Measurements from ENCODE around the gene GMPPB.

The GMPPB gene

GRCh38 chr3:49681232-49681522, 42.6 kb downstream of the GMPPB start:
- Histone ChIP-seq H3K79me1 (ENCODE audit: low read length) (no peaks in the 10 kb centered on the region), H2BK15ac (replicated peaks; ENCODE audit: low read depth) (no peak overlapping the region), H3K23ac (ENCODE audit: low read length) (no peak overlapping the region), H3K27me3 (ENCODE audit: insufficient read depth, low read length, poor library complexity) (no peaks in the 10 kb centered on the region), H3K56ac (ENCODE audit: low read length) (no peak overlapping the region), H2BK5ac (ENCODE audit: low read length) (no peak overlapping the region), H4K8ac (ENCODE audit: low read depth, low read length) (no peak overlapping the region), H3K27ac (ENCODE audit: low read depth, low read length) (no peak overlapping the region), H3K4me3 (ENCODE audit: low read length) (no peak overlapping the region), H2BK120ac (ENCODE audit: low read depth, low read length) (no peak overlapping the region), H3K36me3 (ENCODE audit: control insufficient read depth, insufficient read depth, low read length) (peaks cover 21% of the 10 kb centered on the region), H3K18ac (ENCODE audit: low read length) (no peak overlapping the region), H2AK5ac (ENCODE audit: low read length) (no peak overlapping the region), H4K5ac (ENCODE audit: low read length) (no peak overlapping the region), H3K4me2 (ENCODE audit: low read length) (no peak overlapping the region), H3K4ac (ENCODE audit: low read depth, low read length) (no peak overlapping the region), H3K9ac (ENCODE audit: low read length) (no peak overlapping the region), H3K4me1 (ENCODE audit: control insufficient read depth, low read depth, low read length) (no peaks in the 10 kb centered on the region), H3K79me2 (ENCODE audit: control insufficient read depth, insufficient read depth, low read length) (no peaks in the 10 kb centered on the region)
- no peak for DNase-seq
- no CpG with 5 or more reads among the region's 2 CpGs for WGBS (ENCODE audit: extremely low coverage, insufficient coverage, low lambda C conversion rate)

GRCh38 chr3:49680493-49681231, 43.1 kb downstream of the GMPPB start:
- WGBS (ENCODE audit: extremely low coverage, insufficient coverage, low lambda C conversion rate) = no CpG with 5 or more reads among the region's 7 CpGs
- no peak overlapping the region for H3K4me3 ChIP-seq (ENCODE audit: low read length)
- no peak overlapping the region for H3K18ac ChIP-seq (ENCODE audit: low read length)

GRCh38 chr3:49675912-49676311, 47.8 kb downstream of the GMPPB start:
- Histone ChIP-seq H3K4me1 (ENCODE audit: control insufficient read depth, low read depth, low read length) (peaks cover 6% of the 10 kb centered on the region), H3K56ac (ENCODE audit: low read length) (no peak overlapping the region), H2BK120ac (ENCODE audit: low read depth, low read length) (no peak overlapping the region), H3K27me3 (ENCODE audit: insufficient read depth, low read length, poor library complexity) (no peaks in the 10 kb centered on the region), H2BK15ac (replicated peaks; ENCODE audit: low read depth) (no peak overlapping the region), H3K4me2 (ENCODE audit: low read length) (no peak overlapping the region), H4K5ac (ENCODE audit: low read length) (no peak overlapping the region), H3K23ac (ENCODE audit: low read length) (no peak overlapping the region), H2BK5ac (ENCODE audit: low read length) (no peak overlapping the region), H3K27ac (ENCODE audit: low read depth, low read length) (no peak overlapping the region), H3K79me1 (ENCODE audit: low read length) (peaks cover 17% of the 10 kb centered on the region), H3K36me3 (ENCODE audit: control insufficient read depth, insufficient read depth, low read length) (peaks cover 13% of the 10 kb centered on the region), H3K79me2 (ENCODE audit: control insufficient read depth, insufficient read depth, low read length) (peaks cover 10% of the 10 kb centered on the region), H3K18ac (ENCODE audit: low read length) (no peak overlapping the region), H4K8ac (ENCODE audit: low read depth, low read length) (no peak overlapping the region), H3K9ac (ENCODE audit: low read length) (no peak overlapping the region), H2AK5ac (ENCODE audit: low read length) (no peak overlapping the region), H3K4me3 (ENCODE audit: low read length) (no peak overlapping the region), H3K4ac (ENCODE audit: low read depth, low read length) (no peak overlapping the region)
- no peak for DNase-seq
- no CpG with 5 or more reads among the region's 11 CpGs for WGBS (ENCODE audit: extremely low coverage, insufficient coverage, low lambda C conversion rate)

More at GRCh38 chr3:49680493-49681231, 43.1 kb downstream of the GMPPB start:
- Histone ChIP-seq H4K5ac (ENCODE audit: low read length) (no peak overlapping the region), H3K27ac (ENCODE audit: low read depth, low read length) (no peak overlapping the region), H3K9ac (ENCODE audit: low read length) (no peak overlapping the region), H3K27me3 (ENCODE audit: insufficient read depth, low read length, poor library complexity) (no peaks in the 10 kb centered on the region), H2BK15ac (replicated peaks; ENCODE audit: low read depth) (no peak overlapping the region), H3K56ac (ENCODE audit: low read length) (no peak overlapping the region), H3K79me1 (ENCODE audit: low read length) (peaks cover 3% of the 10 kb centered on the region), H3K23ac (ENCODE audit: low read length) (no peak overlapping the region), H3K4ac (ENCODE audit: low read depth, low read length) (no peak overlapping the region), H3K79me2 (ENCODE audit: control insufficient read depth, insufficient read depth, low read length) (no peaks in the 10 kb centered on the region), H2AK5ac (ENCODE audit: low read length) (no peak overlapping the region), H2BK5ac (ENCODE audit: low read length) (no peak overlapping the region), H3K36me3 (ENCODE audit: control insufficient read depth, insufficient read depth, low read length) (peaks cover 21% of the 10 kb centered on the region), H4K8ac (ENCODE audit: low read depth, low read length) (no peak overlapping the region), H3K4me2 (ENCODE audit: low read length) (no peak overlapping the region), H3K4me1 (ENCODE audit: control insufficient read depth, low read depth, low read length) (no peaks in the 10 kb centered on the region), H2BK120ac (ENCODE audit: low read depth, low read length) (no peak overlapping the region)
- no peak for DNase-seq

- Histone ChIP-seq H3K36me3 (ENCODE audit: control insufficient read depth, insufficient read depth, low read length) (peaks cover 8% of the 10 kb centered on the region), H3K4me1 (ENCODE audit: control insufficient read depth, low read depth, low read length) (peaks cover 6% of the 10 kb centered on the region), H3K27me3 (ENCODE audit: insufficient read depth, low read length, poor library complexity) (no peaks in the 10 kb centered on the region), H2BK5ac (ENCODE audit: low read length) (no peak overlapping the region), H3K79me2 (ENCODE audit: control insufficient read depth, insufficient read depth, low read length) (peaks cover 10% of the 10 kb centered on the region), H2BK15ac (replicated peaks; ENCODE audit: low read depth) (no peak overlapping the region), H3K79me1 (ENCODE audit: low read length) (peaks cover 17% of the 10 kb centered on the region), H3K56ac (ENCODE audit: low read length) (peak overlapping the region; percentile 98), H2BK120ac (ENCODE audit: low read depth, low read length) (no peak overlapping the region), H4K8ac (ENCODE audit: low read depth, low read length) (no peak overlapping the region), H3K9ac (ENCODE audit: low read length) (peak overlapping the region; percentile 94), H3K27ac (ENCODE audit: low read depth, low read length) (no peak overlapping the region), H3K4me2 (ENCODE audit: low read length) (peak overlapping the region; percentile 86), H3K4me3 (ENCODE audit: low read length) (peak overlapping the region; percentile 96), H3K18ac (ENCODE audit: low read length) (peak overlapping the region; percentile 11), H3K23ac (ENCODE audit: low read length) (no peak overlapping the region), H2AK5ac (ENCODE audit: low read length) (no peak overlapping the region), H3K4ac (ENCODE audit: low read depth, low read length) (no peak overlapping the region), H4K5ac (ENCODE audit: low read length) (no peak overlapping the region)
- DNase-seq = no peak
- WGBS (ENCODE audit: extremely low coverage, insufficient coverage, low lambda C conversion rate) = no CpG with 5 or more reads among the region's 34 CpGs
Measured at GRCh38 chr3:49674497-49674983, 49.2 kb downstream of the GMPPB start.

GRCh38 chr3:49673715-49674496, 49.8 kb downstream of the GMPPB start, which contains the start of gene APEH:
APEH (plus strand) TSS chr3:49674351; CDS start chr3:49674402, 51 bp downstream.
- peak within 1 kb of the TSS; percentile 98 for H3K56ac ChIP-seq (ENCODE audit: low read length)
- H2BK15ac ChIP-seq (replicated peaks; ENCODE audit: low read depth) = no peak within 1 kb of the TSS
- H3K4me1 ChIP-seq (ENCODE audit: control insufficient read depth, low read depth, low read length) = peaks cover 6% of the 10 kb centered on the region
- peak within 1 kb of the TSS; percentile 94 for H3K9ac ChIP-seq (ENCODE audit: low read length)
- H2BK5ac ChIP-seq (ENCODE audit: low read length) = peak within 1 kb of the TSS; percentile 45
- H3K4ac ChIP-seq (ENCODE audit: low read depth, low read length) = peak within 1 kb of the TSS; percentile 61
- peaks cover 10% of the 10 kb centered on the region for H3K79me2 ChIP-seq (ENCODE audit: control insufficient read depth, insufficient read depth, low read length)
- no peak within 1 kb of the TSS for H2BK120ac ChIP-seq (ENCODE audit: low read depth, low read length)
- H3K79me1 ChIP-seq (ENCODE audit: low read length) = peaks cover 17% of the 10 kb centered on the region
- H3K27ac ChIP-seq (ENCODE audit: low read depth, low read length) = peak within 1 kb of the TSS; percentile 91
- no peak within 1 kb of the TSS for H4K5ac ChIP-seq (ENCODE audit: low read length)
- H2AK5ac ChIP-seq (ENCODE audit: low read length) = peak within 1 kb of the TSS; percentile 3
- peak within 1 kb of the TSS; percentile 86 for H3K4me2 ChIP-seq (ENCODE audit: low read length)
- H3K4me3 ChIP-seq (ENCODE audit: low read length) = peak within 1 kb of the TSS; percentile 96
- H4K8ac ChIP-seq (ENCODE audit: low read depth, low read length) = peak within 1 kb of the TSS; percentile 78
- peaks cover 6% of the 10 kb centered on the region for H3K36me3 ChIP-seq (ENCODE audit: control insufficient read depth, insufficient read depth, low read length)
- no peak within 1 kb of the TSS for H3K23ac ChIP-seq (ENCODE audit: low read length)
- no peaks in the 10 kb centered on the region for H3K27me3 ChIP-seq (ENCODE audit: insufficient read depth, low read length, poor library complexity)
- DNase-seq = peak; percentile 98
- WGBS (ENCODE audit: extremely low coverage, insufficient coverage, low lambda C conversion rate) = no CpG with 5 or more reads among the region's 71 CpGs
- peak within 1 kb of the TSS; percentile 69 for H3K18ac ChIP-seq (ENCODE audit: low read length)
